Cortex of kidney (tissue), 1 donor: ENCODE measurements around the gene EPHA2.
"Not testable (repeated sequence)": the region's sequence is repeated elsewhere in the genome, so short reads cannot be mapped to it uniquely, and the experiment has no call there.

Source experiments
- DNase-seq: peaks from one replicate; lab custom pipeline; 2025; lab: John Stamatoyannopoulos, UW

EPHA2 gene

GRCh38 chr1:16119504-16119903 is 36.4 kb downstream of the EPHA2 start:
- no peak for DNase-seq

GRCh38 chr1:16118706-16119105 is 37.2 kb downstream of the EPHA2 start:
- no peak for DNase-seq

GRCh38 chr1:16117936-16118335 is 37.9 kb downstream of the EPHA2 start:
- no peak for DNase-seq

- DNase-seq, result no peak
Measured at GRCh38 chr1:16117369-16117768, 38.5 kb downstream of the EPHA2 start.

GRCh38 chr1:16116625-16117024 is 39.2 kb downstream of the EPHA2 start:
- no peak for DNase-seq

- DNase-seq, result no peak
Measured at GRCh38 chr1:16116002-16116401, 39.9 kb downstream of the EPHA2 start.

GRCh38 chr1:16115468-16115983 is 40.3 kb downstream of the EPHA2 start:
- no peak for DNase-seq

GRCh38 chr1:16114527-16115467 is 41.1 kb downstream of the EPHA2 start:
- no peak for DNase-seq

GRCh38 chr1:16112596-16113555 is 43.0 kb downstream of the EPHA2 start:
- no peak for DNase-seq

GRCh38 chr1:16111771-16112595 is 43.9 kb downstream of the EPHA2 start:
- no peak for DNase-seq

- no peak for DNase-seq
Measured at GRCh38 chr1:16110884-16111283, 45.0 kb downstream of the EPHA2 start.

GRCh38 chr1:16110456-16110855 is 45.4 kb downstream of the EPHA2 start:
- no peak for DNase-seq

- DNase-seq, result no peak
Measured at GRCh38 chr1:16109571-16109970, 46.3 kb downstream of the EPHA2 start.

GRCh38 chr1:16107039-16107438 is 48.8 kb downstream of the EPHA2 start:
- DNase-seq, result not testable (repeated sequence)

- DNase-seq, result no peak
Measured at GRCh38 chr1:16101623-16102022, 54.2 kb downstream of the EPHA2 start.

GRCh38 chr1:16099412-16099811 is 56.5 kb downstream of the EPHA2 start:
- DNase-seq, result no peak

GRCh38 chr1:16095447-16095846 is 60.4 kb downstream of the EPHA2 start:
- no peak for DNase-seq

GRCh38 chr1:16094453-16095158 is 61.3 kb downstream of the EPHA2 start:
- no peak for DNase-seq

- no peak for DNase-seq
Measured at GRCh38 chr1:16093611-16094010, 62.3 kb downstream of the EPHA2 start.

- DNase-seq, result no peak
Measured at GRCh38 chr1:16092923-16093511, 62.9 kb downstream of the EPHA2 start.
